ENCODE data around the gene GYPB. TPM values are rescaled to one million over a fixed set of nuclear protein-coding genes. Genes with fewer than 3 reads are reported as not detected.

Gene GYPB
- not detected in 2 replicates for total RNA-seq

GRCh38 chr4:144019277-144019676 lies at the start of gene GYPB:
Gene GYPB (minus strand): TSS chr4:144019380. CDS start chr4:144019287, 93 bp downstream.

Other genes with a start within 250 kb of the GYPB start
- gene GYPE, start 113.8 kb downstream of the GYPB start, total RNA-seq, result 1.0 and 2.8 TPM in 2 replicates
- gene GYPA, start 121.3 kb upstream of the GYPB start, total RNA-seq, result not detected in 2 replicates